ENCODE measurements around the gene SPRR2B. TPM values are rescaled to one million over a fixed set of nuclear protein-coding genes. Genes with fewer than 3 reads are reported as not detected.

Gene SPRR2B
- total and polyA plus RNA-seq, 11 donors = not detected

DNA sequence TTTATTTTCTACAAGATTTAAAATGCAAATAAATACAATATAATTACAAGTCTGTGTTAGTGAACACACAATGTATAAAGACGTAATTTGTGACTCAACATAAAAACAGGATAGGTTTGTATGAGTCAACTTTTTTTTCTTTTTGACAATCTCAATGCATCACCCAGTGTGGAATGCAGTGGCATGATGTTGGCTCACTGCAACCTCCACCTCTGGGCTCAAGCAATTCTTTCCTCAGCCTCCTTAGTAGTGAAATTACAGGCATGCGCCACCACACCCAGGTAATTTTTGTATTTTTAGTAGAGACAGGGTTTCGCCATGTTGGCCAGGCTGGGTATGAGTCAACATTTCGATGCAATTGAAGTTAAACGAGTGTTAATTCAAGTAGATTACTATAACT lies 28.8 kb upstream of the SPRR2B start:
- Histone ChIP-seq H3K9me3 (peaks cover 0 to 3% (median 0%) of the 10 kb centered on the region in 12 donors), H3K36me3 (no peaks in the 10 kb centered on the region), H3K4me1 (no peaks in the 10 kb centered on the region), H3K4me3 (no peak overlapping the region), H3K27ac (no peak overlapping the region), H3K27me3 (no peaks in the 10 kb centered on the region)
- ATAC-seq = no peak
- 88 to 91% (median 91%) methylated on average over 5 of the region's 5 CpGs for WGBS, 4 donors
- intact Hi-C loops (cut with DNase I) = no loop called here
- no peak for TF ChIP-seq POLR2A (IDR thresholded peaks at IDR 0.05)
- no peak for TF ChIP-seq CTCF (IDR thresholded peaks at IDR 0.05)
- DNase-seq = no peak

- no peaks in the 10 kb centered on the region for H3K9me3 ChIP-seq
- no peak for TF ChIP-seq CTCF (IDR thresholded peaks at IDR 0.05)
- no peak for TF ChIP-seq POLR2A (IDR thresholded peaks at IDR 0.05)
- intact Hi-C loops (cut with DNase I) = no loop called here
- H3K27me3 ChIP-seq = no peaks in the 10 kb centered on the region
- no peak for ATAC-seq
- no peak overlapping the region for H3K27ac ChIP-seq
- no peak for DNase-seq
- H3K4me1 ChIP-seq = no peaks in the 10 kb centered on the region
- H3K4me3 ChIP-seq = no peak overlapping the region
- 84 to 86% (median 85%) methylated on average over 9 of the region's 9 CpGs for WGBS, 4 donors
- H3K36me3 ChIP-seq = no peaks in the 10 kb centered on the region
Measured at GRCh38 chr1:153099461-153100045, 28.1 kb upstream of the SPRR2B start.

GRCh38 chr1:153095764-153096163 lies 24.4 kb upstream of the SPRR2B start:
- no peak for TF ChIP-seq CTCF (IDR thresholded peaks at IDR 0.05)
- no peak for TF ChIP-seq POLR2A (IDR thresholded peaks at IDR 0.05)
- H3K27me3 ChIP-seq = no peaks in the 10 kb centered on the region
- H3K4me1 ChIP-seq = no peaks in the 10 kb centered on the region
- intact Hi-C loops (cut with DNase I) = no loop called here
- DNase-seq = no peak
- no peaks in the 10 kb centered on the region for H3K36me3 ChIP-seq
- no peaks in the 10 kb centered on the region for H3K9me3 ChIP-seq
- no peak for ATAC-seq
- no peak overlapping the region for H3K27ac ChIP-seq
- H3K4me3 ChIP-seq = no peak overlapping the region

DNA sequence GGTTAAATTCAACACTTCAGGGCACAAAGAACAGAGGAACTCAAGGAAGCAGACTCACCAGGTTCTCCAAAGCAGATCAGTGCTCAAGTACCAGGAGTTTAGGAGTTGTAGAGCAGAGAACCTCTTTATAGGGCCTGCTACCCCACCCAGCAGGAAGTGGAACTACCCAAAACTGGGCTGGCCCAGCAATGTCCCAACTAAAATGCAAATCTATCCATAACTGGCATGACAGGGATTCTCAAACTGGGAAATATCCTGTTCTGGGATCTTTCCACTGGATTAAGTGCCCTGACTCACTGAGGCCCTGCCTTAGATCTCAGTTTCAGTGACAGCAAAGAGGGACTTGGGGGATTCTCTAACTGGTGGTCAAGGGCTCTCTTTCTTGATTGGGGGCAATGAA lies 23.0 kb upstream of the SPRR2B start, which contains the start of gene SPRR2E:
Gene SPRR2E (minus strand): TSS at position 101 of the 400 bp plus-strand sequence. CDS start 775 bp downstream, outside the sequence.
- Histone ChIP-seq H3K4me1 (no peaks in the 10 kb centered on the region), H3K36me3 (no peaks in the 10 kb centered on the region), H3K27ac (no peak within 1 kb of the TSS), H3K9me3 (no peaks in the 10 kb centered on the region), H3K4me3 (no peak within 1 kb of the TSS), H3K27me3 (no peaks in the 10 kb centered on the region)
- DNase-seq (no peak), ATAC-seq (no peak)
- intact Hi-C loops (cut with DNase I) = no loop called here
- TF ChIP-seq POLR2A (IDR thresholded peaks at IDR 0.05) (no peak), CTCF (IDR thresholded peaks at IDR 0.05) (no peak)
